ENCODE measurements around the gene DSCAML1.

DNA sequence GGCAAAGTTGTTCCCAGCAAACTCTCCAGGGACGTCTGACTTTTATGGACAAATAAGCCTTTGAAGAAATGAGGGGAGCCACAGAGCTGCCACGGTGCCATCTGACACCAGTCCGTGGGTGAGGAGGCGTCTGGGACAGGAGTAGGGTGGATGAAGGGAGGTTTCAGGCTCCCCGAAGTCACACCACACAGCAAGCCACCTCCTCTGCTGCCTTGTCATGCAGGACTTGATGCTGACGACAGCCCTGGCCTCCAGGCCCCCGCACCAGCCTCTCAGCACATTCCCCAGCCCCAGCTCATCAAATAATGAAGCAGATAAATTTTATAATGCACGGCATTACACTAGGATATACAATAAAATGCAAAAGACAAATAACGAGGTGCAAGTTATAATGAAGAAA lies 312.9 kb downstream of the DSCAML1 start:
- TF ChIP-seq EZH2 (IDR thresholded peaks at IDR 0.05; ENCODE audit: borderline replicate concordance, low read length): no peak
- TF ChIP-seq, protein P1, sequence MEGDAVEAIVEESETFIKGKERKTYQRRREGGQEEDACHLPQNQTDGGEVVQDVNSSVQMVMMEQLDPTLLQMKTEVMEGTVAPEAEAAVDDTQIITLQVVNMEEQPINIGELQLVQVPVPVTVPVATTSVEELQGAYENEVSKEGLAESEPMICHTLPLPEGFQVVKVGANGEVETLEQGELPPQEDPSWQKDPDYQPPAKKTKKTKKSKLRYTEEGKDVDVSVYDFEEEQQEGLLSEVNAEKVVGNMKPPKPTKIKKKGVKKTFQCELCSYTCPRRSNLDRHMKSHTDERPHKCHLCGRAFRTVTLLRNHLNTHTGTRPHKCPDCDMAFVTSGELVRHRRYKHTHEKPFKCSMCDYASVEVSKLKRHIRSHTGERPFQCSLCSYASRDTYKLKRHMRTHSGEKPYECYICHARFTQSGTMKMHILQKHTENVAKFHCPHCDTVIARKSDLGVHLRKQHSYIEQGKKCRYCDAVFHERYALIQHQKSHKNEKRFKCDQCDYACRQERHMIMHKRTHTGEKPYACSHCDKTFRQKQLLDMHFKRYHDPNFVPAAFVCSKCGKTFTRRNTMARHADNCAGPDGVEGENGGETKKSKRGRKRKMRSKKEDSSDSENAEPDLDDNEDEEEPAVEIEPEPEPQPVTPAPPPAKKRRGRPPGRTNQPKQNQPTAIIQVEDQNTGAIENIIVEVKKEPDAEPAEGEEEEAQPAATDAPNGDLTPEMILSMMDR (IDR thresholded peaks at IDR 0.05; ENCODE audit: low read length): no peak

Data from OCI-LY1 (cell line).